Measurements from ENCODE around the gene FABP2. TPM values are rescaled to one million over a fixed set of nuclear protein-coding genes. Genes with fewer than 3 reads are reported as not detected.
A peak's percentile ranks its signal among the peaks of the same experiment; 100 is the strongest.

The FABP2 gene
- total RNA-seq, 3 donors from 2014 or later (not counting 1 experiment from before 2014, with no cell fraction given), result not detected

DNA sequence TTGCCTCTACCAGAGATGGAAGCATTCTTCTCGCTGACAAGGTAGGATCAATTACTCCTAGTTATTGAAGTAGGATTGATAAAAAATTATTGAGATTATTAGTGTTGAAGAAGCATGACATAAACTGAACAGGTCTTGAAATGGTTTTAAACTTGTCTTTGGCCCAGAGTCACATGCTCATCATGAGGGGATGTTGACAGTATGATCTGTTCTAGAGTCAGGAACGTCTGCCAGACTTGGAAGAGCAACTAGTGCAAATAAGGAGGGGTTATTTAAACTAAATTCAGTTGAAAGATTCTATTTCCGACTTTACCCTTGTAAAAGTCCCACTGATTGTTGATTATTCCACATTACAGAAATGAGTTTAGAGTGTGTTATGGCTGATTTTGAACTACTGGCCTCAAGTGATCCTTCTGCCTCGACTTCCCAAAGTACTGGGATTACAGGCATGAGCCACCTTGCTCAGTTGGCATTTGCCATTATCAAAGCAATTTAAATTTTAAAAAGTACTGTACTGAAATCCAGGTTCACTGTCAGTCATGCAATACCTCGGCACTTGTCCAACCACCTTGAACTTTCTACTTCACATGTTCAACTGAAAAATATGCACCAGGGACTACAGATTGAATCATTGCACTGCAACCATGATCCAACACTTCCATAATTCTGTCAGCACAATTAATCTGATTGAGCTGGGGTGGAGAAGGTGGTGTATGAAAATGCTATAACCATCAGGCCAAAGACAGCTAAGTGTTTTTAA is 19.7 kb downstream of the FABP2 start:
- Histone ChIP-seq H3K4me1 (ENCODE audit: control insufficient read depth, insufficient read depth, low read length) (peaks cover 15% of the 10 kb centered on the region), H3K9me3 (ENCODE audit: control insufficient read depth, insufficient read depth, low read length) (no peaks in the 10 kb centered on the region), H3K36me3 (ENCODE audit: control insufficient read depth, insufficient read depth, low read length) (peaks cover 7% of the 10 kb centered on the region), H3K4me3 (ENCODE audit: low read length) (no peak overlapping the region), H3K27me3 (ENCODE audit: control insufficient read depth, insufficient read depth, low read length) (no peaks in the 10 kb centered on the region), H3K27ac (ENCODE audit: low read length) (no peak overlapping the region)
- intact Hi-C loops (cut with micrococcal nuclease), result loop anchor here (10.0 kb wide), 1 partner anchor 1027 kb away; no protein-coding TSS in a partner anchor
- H3K4me1 Mint-ChIP-seq, result peaks cover 30 to 32% of the 10 kb centered on the region in 2 donors
- 92% methylated on average over 4 of the region's 5 CpGs for WGBS (ENCODE audit: insufficient coverage)
- H3K4me3 Mint-ChIP-seq, result peak overlapping the region; percentile 18
- ATAC-seq (no peak), DNase-seq (no peak)
- H3K36me3 Mint-ChIP-seq, result no peaks in the 10 kb centered on the region
- H3K27me3 Mint-ChIP-seq (ENCODE audit: low read depth in 2 of 2), result peaks cover 4 to 16% of the 10 kb centered on the region in 2 donors
- peak overlapping the region in 1 of 2 donors; percentile 100 for H3K27ac Mint-ChIP-seq
- TF ChIP-seq, protein P1, sequence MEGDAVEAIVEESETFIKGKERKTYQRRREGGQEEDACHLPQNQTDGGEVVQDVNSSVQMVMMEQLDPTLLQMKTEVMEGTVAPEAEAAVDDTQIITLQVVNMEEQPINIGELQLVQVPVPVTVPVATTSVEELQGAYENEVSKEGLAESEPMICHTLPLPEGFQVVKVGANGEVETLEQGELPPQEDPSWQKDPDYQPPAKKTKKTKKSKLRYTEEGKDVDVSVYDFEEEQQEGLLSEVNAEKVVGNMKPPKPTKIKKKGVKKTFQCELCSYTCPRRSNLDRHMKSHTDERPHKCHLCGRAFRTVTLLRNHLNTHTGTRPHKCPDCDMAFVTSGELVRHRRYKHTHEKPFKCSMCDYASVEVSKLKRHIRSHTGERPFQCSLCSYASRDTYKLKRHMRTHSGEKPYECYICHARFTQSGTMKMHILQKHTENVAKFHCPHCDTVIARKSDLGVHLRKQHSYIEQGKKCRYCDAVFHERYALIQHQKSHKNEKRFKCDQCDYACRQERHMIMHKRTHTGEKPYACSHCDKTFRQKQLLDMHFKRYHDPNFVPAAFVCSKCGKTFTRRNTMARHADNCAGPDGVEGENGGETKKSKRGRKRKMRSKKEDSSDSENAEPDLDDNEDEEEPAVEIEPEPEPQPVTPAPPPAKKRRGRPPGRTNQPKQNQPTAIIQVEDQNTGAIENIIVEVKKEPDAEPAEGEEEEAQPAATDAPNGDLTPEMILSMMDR (IDR thresholded peaks at IDR 0.05), result no peak
- no peaks in the 10 kb centered on the region for H3K9me3 Mint-ChIP-seq

DNA sequence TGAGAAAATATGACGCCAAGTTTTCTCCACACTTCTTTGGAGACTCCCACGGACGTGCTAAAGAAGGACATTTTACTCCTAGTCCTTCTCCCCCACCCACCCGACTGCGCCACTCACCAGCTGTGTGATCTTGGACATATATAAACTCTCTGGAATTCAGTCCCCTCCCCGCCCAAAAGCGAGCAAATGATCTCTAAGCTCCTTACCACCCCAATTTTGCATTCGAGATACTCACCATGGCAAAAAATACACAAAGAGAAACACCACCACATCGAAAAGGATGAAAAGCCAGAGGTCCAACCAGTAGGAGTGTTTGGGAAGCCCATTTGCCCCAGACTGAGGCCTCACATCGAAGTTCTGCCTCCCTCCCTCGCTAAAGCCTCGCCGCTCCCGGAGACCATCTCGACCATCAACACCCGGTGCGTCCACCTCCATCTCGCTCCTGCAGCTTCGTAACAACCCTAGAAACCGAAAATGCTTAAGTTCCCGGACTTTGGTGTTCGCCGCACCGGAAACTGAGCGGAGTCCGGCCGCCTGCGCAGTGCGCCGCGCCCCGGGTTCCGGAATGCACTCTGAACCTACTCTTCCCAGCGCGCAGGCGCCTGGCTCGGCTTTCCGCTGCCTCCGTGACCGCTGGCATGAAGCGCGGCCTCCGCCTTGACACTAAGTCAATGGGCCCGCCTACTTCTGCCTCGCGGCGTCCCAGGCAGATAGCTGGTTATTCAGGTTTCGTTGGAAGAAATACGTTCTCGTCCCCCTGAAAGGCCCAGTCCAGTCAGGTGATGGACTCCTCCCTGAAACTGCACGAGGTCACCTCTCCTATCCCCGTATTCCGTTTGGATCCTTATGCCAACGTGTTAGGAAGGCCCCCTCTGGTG is 21.6 kb downstream of the FABP2 start:
- peak; percentile 89 to 95 for DNase-seq
- H3K36me3 Mint-ChIP-seq, result peaks cover 8% of the 10 kb centered on the region
- ATAC-seq, result peak; percentile 94 to 97 (median 96)
- H3K27ac Mint-ChIP-seq, result peak overlapping the region; percentile 100
- Histone ChIP-seq H3K27ac (ENCODE audit: low read length) (peak overlapping the region; percentile 97), H3K4me1 (ENCODE audit: control insufficient read depth, insufficient read depth, low read length) (peaks cover 15% of the 10 kb centered on the region), H3K4me3 (ENCODE audit: low read length) (peak overlapping the region; percentile 94), H3K27me3 (ENCODE audit: control insufficient read depth, insufficient read depth, low read length) (no peaks in the 10 kb centered on the region), H3K9me3 (ENCODE audit: control insufficient read depth, insufficient read depth, low read length) (no peaks in the 10 kb centered on the region), H3K36me3 (ENCODE audit: control insufficient read depth, insufficient read depth, low read length) (peaks cover 19% of the 10 kb centered on the region)
- H3K4me1 Mint-ChIP-seq, result peaks cover 30 to 38% of the 10 kb centered on the region in 2 donors
- TF ChIP-seq, protein P1 (IDR thresholded peaks at IDR 0.05), result no peak
- intact Hi-C loops (cut with micrococcal nuclease), result loop anchor here (1.0 to 10.0 kb wide), 2 partner anchors 88 to 1026 kb away; partner anchors contain the start of gene USP53
- no peaks in the 10 kb centered on the region for H3K9me3 Mint-ChIP-seq
- peak overlapping the region; percentile 100 for H3K4me3 Mint-ChIP-seq
- H3K27me3 Mint-ChIP-seq (ENCODE audit: low read depth in 2 of 2), result peaks cover 4 to 6% of the 10 kb centered on the region in 2 donors
- WGBS (ENCODE audit: insufficient coverage), result under 1% methylated on average over 54 of the region's 54 CpGs

DNA sequence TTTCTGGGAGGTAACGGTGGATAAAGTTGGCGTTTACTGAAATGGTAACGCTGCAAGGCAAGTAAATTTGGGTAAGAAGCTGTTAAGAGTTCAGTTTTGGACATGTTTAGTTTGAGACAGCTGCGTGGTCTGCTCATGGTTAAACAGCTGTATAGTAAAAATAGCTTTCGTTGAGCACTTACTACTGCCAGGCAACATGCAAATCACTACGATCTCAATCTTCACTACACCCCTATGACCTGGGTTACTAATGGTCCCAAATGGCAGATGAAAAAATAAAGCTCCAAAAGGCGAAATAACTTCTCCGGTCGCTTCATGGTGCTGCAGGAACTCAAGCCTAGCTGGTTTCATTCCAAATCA is 22.2 kb downstream of the FABP2 start:
- ATAC-seq (peak in 2 of 3 donors; percentile 0 to 1), DNase-seq (no peak)
- no peaks in the 10 kb centered on the region for H3K27me3 ChIP-seq (ENCODE audit: control insufficient read depth, insufficient read depth, low read length)
- peak overlapping the region; percentile 94 for H3K4me3 ChIP-seq (ENCODE audit: low read length)
- H3K4me1 ChIP-seq (ENCODE audit: control insufficient read depth, insufficient read depth, low read length), result peaks cover 15% of the 10 kb centered on the region
- H3K36me3 Mint-ChIP-seq, result peaks cover 8% of the 10 kb centered on the region
- H3K27ac ChIP-seq (ENCODE audit: low read length), result peak overlapping the region; percentile 97
- WGBS (ENCODE audit: insufficient coverage), result 2% methylated on average over 9 of the region's 9 CpGs
- H3K27ac Mint-ChIP-seq, result peak overlapping the region; percentile 100
- no peaks in the 10 kb centered on the region for H3K9me3 Mint-ChIP-seq
- H3K9me3 ChIP-seq (ENCODE audit: control insufficient read depth, insufficient read depth, low read length), result no peaks in the 10 kb centered on the region
- TF ChIP-seq, protein P1 (IDR thresholded peaks at IDR 0.05), result no peak
- peaks cover 30 to 38% of the 10 kb centered on the region in 2 donors for H3K4me1 Mint-ChIP-seq
- H3K4me3 Mint-ChIP-seq, result peak overlapping the region; percentile 100
- peaks cover 19% of the 10 kb centered on the region for H3K36me3 ChIP-seq (ENCODE audit: control insufficient read depth, insufficient read depth, low read length)
- intact Hi-C loops (cut with micrococcal nuclease), result loop anchor here (1.0 to 10.0 kb wide), 2 partner anchors 87 to 1025 kb away; partner anchors contain the start of gene USP53
- H3K27me3 Mint-ChIP-seq (ENCODE audit: low read depth in 2 of 2), result peaks cover 4 to 6% of the 10 kb centered on the region in 2 donors

Data from natural killer cell (primary cell).